AG09319 (cell line): ENCODE results near the gene CCBE1.

Source experiments
- DNase-seq: peaks from one replicate; pipeline ENCODE4 v3.0.0-alpha.2; 2010; ENCODE audit warnings: low read depth; ENCODE audit errors: extremely low read depth
- CTCF ChIP-seq: IDR thresholded peaks from 2 replicates; pipeline ENCODE4 v1.5.1; 2011; ENCODE audit warnings: low read depth, mild to moderate bottlenecking, inconsistent platforms, low read length, moderate library complexity

The CCBE1 gene

GRCh38 chr18:59593291-59593717 is 103.9 kb downstream of the CCBE1 start:
- TF ChIP-seq CTCF, result no peak
- DNase-seq, result peak; percentile 22

- DNase-seq, result no peak
- TF ChIP-seq CTCF, result no peak
These were observed 104.6 kb downstream of the CCBE1 start for GRCh38 chr18:59592624-59593023.

- no peak for DNase-seq
- TF ChIP-seq CTCF, result no peak
These were observed 114.8 kb downstream of the CCBE1 start for GRCh38 chr18:59582395-59582794.

GRCh38 chr18:59579509-59579908 is 117.7 kb downstream of the CCBE1 start:
- no peak for TF ChIP-seq CTCF
- no peak for DNase-seq

GRCh38 chr18:59577386-59577655 is 119.9 kb downstream of the CCBE1 start:
- no peak for TF ChIP-seq CTCF
- DNase-seq, result no peak

GRCh38 chr18:59576541-59577385 is 120.5 kb downstream of the CCBE1 start:
- DNase-seq, result no peak

More at GRCh38 chr18:59576541-59577385, 120.5 kb downstream of the CCBE1 start:
- TF ChIP-seq CTCF, result no peak
